Smooth muscle cell (in vitro differentiated cells): Measurements from ENCODE around the gene PAM. TPM values are rescaled to one million over a fixed set of nuclear protein-coding genes. Genes with fewer than 3 reads are reported as not detected.

ENCODE experiments used
- DNase-seq: peaks from one replicate; lab custom pipeline; 2025; ENCODE audit not compliant: unreplicated experiment; lab: John Stamatoyannopoulos, UW
- H2AFZ ChIP-seq: fragments of 200-600 bp; sonication (generic); 2 replicates; pipeline ENCODE4 v1.6.0; 2016; ENCODE audit warnings: antibody characterized with exemption, low read depth, mild to moderate bottlenecking
- H3F3A ChIP-seq: fragments of 200-600 bp; sonication (generic); 2 replicates; pipeline ENCODE4 v1.6.0; 2017; ENCODE audit warnings: antibody characterized with exemption, low read depth
- H3K27ac ChIP-seq: fragments of 200-600 bp; sonication (generic); 2 replicates; pipeline ENCODE4 v1.5.1; 2016; ENCODE audit warnings: low read depth, mild to moderate bottlenecking
- H3K27me3 ChIP-seq: fragments of 200-600 bp; sonication (generic); 2 replicates; pipeline ENCODE4 v1.6.1; 2016; ENCODE audit warnings: low read depth, mild to moderate bottlenecking
- H3K36me3 ChIP-seq: fragments of 200-600 bp; sonication (generic); 2 replicates; pipeline ENCODE4 v1.5.1; 2016; ENCODE audit warnings: low read depth
- H3K4me1 ChIP-seq: fragments of 200-600 bp; sonication (generic); 2 replicates; pipeline ENCODE4 v1.5.1; 2016; ENCODE audit warnings: low read depth
- H3K4me2 ChIP-seq: fragments of 200-600 bp; sonication (generic); 2 replicates; pipeline ENCODE4 v1.6.0; 2016; ENCODE audit warnings: mild to moderate bottlenecking
- H3K4me3 ChIP-seq: fragments of 200-600 bp; sonication (generic); 2 replicates; pipeline ENCODE4 v1.5.1; 2016; ENCODE audit warnings: mild to moderate bottlenecking
- H3K79me2 ChIP-seq: fragments of 200-600 bp; sonication (generic); 2 replicates; pipeline ENCODE4 v1.6.0; 2016; ENCODE audit warnings: low read depth, mild to moderate bottlenecking
- H3K9ac ChIP-seq: fragments of 200-600 bp; sonication (generic); 2 replicates; pipeline ENCODE4 v1.6.0; 2016; ENCODE audit warnings: low read depth
- H3K9me3 ChIP-seq: fragments of 200-600 bp; sonication (generic); replicated peaks from 2 replicates; pipeline ENCODE4 v1.5.1; 2016; ENCODE audit warnings: low read depth
- H4K20me1 ChIP-seq: fragments of 200-600 bp; sonication (generic); 2 replicates; pipeline ENCODE4 v1.6.0; 2016; ENCODE audit warnings: low read depth
- CTCF ChIP-seq: fragments of 200-600 bp; sonication (generic); IDR thresholded peaks from 2 replicates; pipeline ENCODE4 v1.5.1; 2017; ENCODE audit warnings: borderline replicate concordance, mild to moderate bottlenecking, antibody characterized with exemption; ENCODE audit not compliant: insufficient read depth, poor library complexity, severe bottlenecking
- WGBS: methylation state at CpG from one replicate; pipeline ENCODE4 v1.1.7; 2016; ENCODE audit warnings: low lambda C conversion rate; 5-methylcytosine and 5-hydroxymethylcytosine counted together
- polyA plus RNA-seq: library from polyadenylated mRNA; unstranded; fragments of >200 nt; fragmentation: Nextera tagmentation; extraction: Ambion mirVana; gene quantifications from 2 replicates; pipeline ENCODE4 v1.2.1, GENCODE V29; 2016
- total RNA-seq: library from RNA; depleted of rRNA; stranded (reverse); fragments of >200 nt; gene quantifications from 2 replicates; pipeline ENCODE4 v1.2.3, GENCODE V29; 2014

The PAM gene
- total and polyA plus RNA-seq, 2 experiments from 2014 or later = 117 to 155 TPM

GRCh38 chr5:102782217-102782872 lies 27.2 kb downstream of the PAM start:
- Histone ChIP-seq H3K79me2 (peaks cover 6% of the 10 kb centered on the region), H3K4me1 (no peaks in the 10 kb centered on the region), H3K36me3 (no peaks in the 10 kb centered on the region), H4K20me1 (peaks cover 56% of the 10 kb centered on the region), H3K9ac (no peak overlapping the region), H3K4me2 (no peak overlapping the region), H3K27ac (no peak overlapping the region), H3K4me3 (no peak overlapping the region), H3K27me3 (no peaks in the 10 kb centered on the region), H2AFZ (no peak overlapping the region), H3F3A (no peaks in the 10 kb centered on the region), H3K9me3 (no peaks in the 10 kb centered on the region)
- no peak for DNase-seq
- WGBS = 95% methylated on average over 3 of the region's 3 CpGs
- no peak for TF ChIP-seq CTCF

GRCh38 chr5:102787134-102787533 lies 32.0 kb downstream of the PAM start:
- no peaks in the 10 kb centered on the region for H3K36me3 ChIP-seq
- H3K4me3 ChIP-seq = no peak overlapping the region
- no peak for DNase-seq
- no peak for TF ChIP-seq CTCF
- H3K4me1 ChIP-seq = peaks cover 11% of the 10 kb centered on the region
- peaks cover 13% of the 10 kb centered on the region for H3K79me2 ChIP-seq
- no peak overlapping the region for H3K27ac ChIP-seq
- H2AFZ ChIP-seq = no peak overlapping the region
- no peak overlapping the region for H3K9ac ChIP-seq
- no peaks in the 10 kb centered on the region for H3K27me3 ChIP-seq
- H4K20me1 ChIP-seq = peaks cover 58% of the 10 kb centered on the region
- H3F3A ChIP-seq = no peaks in the 10 kb centered on the region
- WGBS = 98% methylated on average over 2 of the region's 2 CpGs
- H3K9me3 ChIP-seq = no peaks in the 10 kb centered on the region
- H3K4me2 ChIP-seq = no peak overlapping the region

- Histone ChIP-seq H3K79me2 (peaks cover 13% of the 10 kb centered on the region), H3K9ac (no peak overlapping the region), H2AFZ (no peak overlapping the region), H3K9me3 (no peaks in the 10 kb centered on the region), H3K27me3 (no peaks in the 10 kb centered on the region), H3K4me2 (no peak overlapping the region), H4K20me1 (peaks cover 64% of the 10 kb centered on the region), H3K27ac (no peak overlapping the region), H3K36me3 (no peaks in the 10 kb centered on the region), H3F3A (no peaks in the 10 kb centered on the region), H3K4me3 (no peak overlapping the region), H3K4me1 (peaks cover 11% of the 10 kb centered on the region)
- no peak for TF ChIP-seq CTCF
- WGBS = 85% methylated on average over 2 of the region's 2 CpGs
- no peak for DNase-seq
Measured at GRCh38 chr5:102788788-102789187, 33.7 kb downstream of the PAM start.

GRCh38 chr5:102789469-102789868 lies 34.4 kb downstream of the PAM start:
- H4K20me1 ChIP-seq = peaks cover 68% of the 10 kb centered on the region
- TF ChIP-seq CTCF = no peak
- H3K4me3 ChIP-seq = no peak overlapping the region
- no peak overlapping the region for H3K4me2 ChIP-seq
- no peaks in the 10 kb centered on the region for H3F3A ChIP-seq
- H3K36me3 ChIP-seq = no peaks in the 10 kb centered on the region
- DNase-seq = no peak
- H3K9me3 ChIP-seq = no peaks in the 10 kb centered on the region
- H3K9ac ChIP-seq = no peak overlapping the region
- 92% methylated on average over 4 of the region's 4 CpGs for WGBS
- no peaks in the 10 kb centered on the region for H3K27me3 ChIP-seq
- H3K27ac ChIP-seq = no peak overlapping the region
- no peak overlapping the region for H2AFZ ChIP-seq
- H3K79me2 ChIP-seq = peaks cover 13% of the 10 kb centered on the region
- H3K4me1 ChIP-seq = peaks cover 17% of the 10 kb centered on the region
